ENCODE data around the gene AMHR2. TPM values are rescaled to one million over a fixed set of nuclear protein-coding genes. Genes with fewer than 3 reads are reported as not detected.
A peak's percentile ranks its signal among the peaks of the same experiment; 100 is the strongest.
"Not testable (repeated sequence)": the region's sequence is repeated elsewhere in the genome, so short reads cannot be mapped to it uniquely, and the experiment has no call there.

The AMHR2 gene
- not detected in 2 replicates for total RNA-seq (ENCODE audit: low replicate concordance)

DNA sequence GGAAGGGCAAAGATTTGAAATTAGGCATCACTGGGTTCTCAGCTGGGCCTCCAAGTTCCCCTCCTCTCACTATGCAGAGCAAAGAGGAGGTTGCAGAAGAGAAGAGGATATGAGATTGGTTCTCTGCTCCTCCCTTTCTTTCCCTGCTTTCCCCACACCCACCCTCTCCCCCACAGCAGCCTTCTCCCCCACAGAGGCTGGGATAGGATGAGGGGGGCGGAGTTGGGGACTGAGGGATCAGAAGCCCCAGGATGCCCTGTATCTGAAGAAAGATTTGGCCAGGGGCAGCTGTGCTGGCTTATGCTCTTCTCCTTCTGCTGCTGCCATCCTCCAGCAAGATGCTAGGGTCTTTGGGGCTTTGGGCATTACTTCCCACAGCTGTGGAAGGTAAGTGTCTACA lies at the start of gene AMHR2:
Gene AMHR2 (plus strand): TSS at position 259 of the 400 bp plus-strand sequence. CDS start 80 bp downstream, at position 339.
- no peak within 1 kb of the TSS for H3K4me3 ChIP-seq (ENCODE audit: low read depth, low read length)
- TF ChIP-seq, protein P1, sequence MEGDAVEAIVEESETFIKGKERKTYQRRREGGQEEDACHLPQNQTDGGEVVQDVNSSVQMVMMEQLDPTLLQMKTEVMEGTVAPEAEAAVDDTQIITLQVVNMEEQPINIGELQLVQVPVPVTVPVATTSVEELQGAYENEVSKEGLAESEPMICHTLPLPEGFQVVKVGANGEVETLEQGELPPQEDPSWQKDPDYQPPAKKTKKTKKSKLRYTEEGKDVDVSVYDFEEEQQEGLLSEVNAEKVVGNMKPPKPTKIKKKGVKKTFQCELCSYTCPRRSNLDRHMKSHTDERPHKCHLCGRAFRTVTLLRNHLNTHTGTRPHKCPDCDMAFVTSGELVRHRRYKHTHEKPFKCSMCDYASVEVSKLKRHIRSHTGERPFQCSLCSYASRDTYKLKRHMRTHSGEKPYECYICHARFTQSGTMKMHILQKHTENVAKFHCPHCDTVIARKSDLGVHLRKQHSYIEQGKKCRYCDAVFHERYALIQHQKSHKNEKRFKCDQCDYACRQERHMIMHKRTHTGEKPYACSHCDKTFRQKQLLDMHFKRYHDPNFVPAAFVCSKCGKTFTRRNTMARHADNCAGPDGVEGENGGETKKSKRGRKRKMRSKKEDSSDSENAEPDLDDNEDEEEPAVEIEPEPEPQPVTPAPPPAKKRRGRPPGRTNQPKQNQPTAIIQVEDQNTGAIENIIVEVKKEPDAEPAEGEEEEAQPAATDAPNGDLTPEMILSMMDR (IDR thresholded peaks at IDR 0.05; ENCODE audit: insufficient read depth, low read length), result no peak
- DNase-seq (ENCODE audit: low read depth), result no peak

DNA sequence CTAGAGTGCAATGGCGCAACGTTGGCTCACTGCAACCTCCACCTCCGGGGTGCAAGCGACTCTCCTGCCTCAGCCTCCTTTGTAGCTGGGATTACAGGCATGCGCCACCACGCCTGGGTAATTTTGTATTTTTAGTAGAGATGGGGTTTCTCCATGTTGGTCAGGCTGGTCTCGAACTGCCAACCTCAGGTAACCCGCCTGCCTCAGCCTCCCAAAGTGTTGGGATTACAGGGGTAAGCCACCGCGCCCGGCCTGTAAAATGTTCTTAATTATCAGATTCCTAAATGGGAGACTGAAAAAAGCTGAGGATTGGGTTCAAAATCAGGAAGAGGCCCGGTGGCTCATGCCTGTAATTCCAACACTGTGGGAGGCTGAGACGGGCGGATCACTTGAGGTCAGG lies 49.4 kb upstream of the AMHR2 start:
- DNase-seq (ENCODE audit: low read depth); H3K4me3 ChIP-seq (ENCODE audit: low read depth, low read length): not testable (repeated sequence)

GRCh38 chr12:53376747-53377146 lies 46.9 kb upstream of the AMHR2 start:
- no peak overlapping the region for H3K4me3 ChIP-seq (ENCODE audit: low read depth, low read length)
- DNase-seq (ENCODE audit: low read depth), result no peak
- TF ChIP-seq, protein P1 (IDR thresholded peaks at IDR 0.05; ENCODE audit: insufficient read depth, low read length), result no peak

GRCh38 chr12:53378222-53378621 lies 45.4 kb upstream of the AMHR2 start:
- TF ChIP-seq, protein P1 (IDR thresholded peaks at IDR 0.05; ENCODE audit: insufficient read depth, low read length), result no peak
- DNase-seq (ENCODE audit: low read depth), result no peak
- H3K4me3 ChIP-seq (ENCODE audit: low read depth, low read length), result no peak overlapping the region

DNA sequence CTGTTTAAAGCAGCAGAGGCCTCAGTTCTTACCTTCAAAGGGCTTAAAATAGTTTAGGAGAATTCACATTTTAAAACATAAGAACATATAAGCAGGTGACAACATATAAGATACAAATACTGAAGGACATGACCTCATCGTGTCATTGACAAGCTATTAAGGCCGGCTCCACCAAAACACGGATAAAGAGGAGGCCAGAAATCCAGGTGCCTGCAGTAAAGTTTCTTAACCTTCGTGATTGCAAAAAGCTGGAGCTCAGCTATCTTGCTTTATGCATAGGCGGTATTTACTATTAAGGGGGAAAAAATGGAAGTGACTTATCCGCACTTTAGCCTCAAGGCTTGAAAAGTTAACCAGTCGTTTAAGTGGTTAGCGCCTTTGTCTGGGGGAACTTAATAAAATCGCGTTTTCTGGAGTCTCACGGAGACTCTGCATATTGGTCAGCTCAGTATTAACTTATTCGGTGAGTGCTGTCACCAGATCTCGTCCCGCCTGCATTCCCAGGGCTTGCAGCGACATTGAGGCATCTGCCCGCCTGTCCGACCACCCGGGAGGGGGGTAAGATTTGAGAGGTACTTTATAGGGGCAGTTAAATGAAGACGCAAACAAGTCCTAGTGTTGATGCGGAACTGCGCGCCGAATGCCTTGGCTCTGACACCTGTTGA lies 44.8 kb upstream of the AMHR2 start:
- peak overlapping the region; percentile 74 for H3K4me3 ChIP-seq (ENCODE audit: low read depth, low read length)
- TF ChIP-seq, protein P1 (IDR thresholded peaks at IDR 0.05; ENCODE audit: insufficient read depth, low read length), result no peak
- DNase-seq (ENCODE audit: low read depth), result no peak

- TF ChIP-seq, protein P1 (IDR thresholded peaks at IDR 0.05; ENCODE audit: insufficient read depth, low read length), result no peak
- H3K4me3 ChIP-seq (ENCODE audit: low read depth, low read length), result peak overlapping the region; percentile 74
- peak; percentile 100 for DNase-seq (ENCODE audit: low read depth)
Measured at GRCh38 chr12:53379389-53380103, 44.1 kb upstream of the AMHR2 start.

GRCh38 chr12:53380104-53380793 lies 43.4 kb upstream of the AMHR2 start, which contains the start of gene SP1:
TSS of gene SP1 (plus strand) at chr12:53380176. CDS start at chr12:53380292, 116 bp downstream.
- DNase-seq (ENCODE audit: low read depth), result peak; percentile 92
- TF ChIP-seq, protein P1 (IDR thresholded peaks at IDR 0.05; ENCODE audit: insufficient read depth, low read length), result no peak

More at GRCh38 chr12:53380104-53380793, 43.4 kb upstream of the AMHR2 start, which contains the start of gene SP1:
- peak within 1 kb of the TSS; percentile 74 for H3K4me3 ChIP-seq (ENCODE audit: low read depth, low read length)

All from fibroblast of the aortic adventitia (primary cell).